Left lung (tissue), 10 donors: Measurements from ENCODE around the gene BCL6B. TPM values are rescaled to one million over a fixed set of nuclear protein-coding genes. Genes with fewer than 3 reads are reported as not detected.

Experiments used
- ATAC-seq: fragments of 200-7000 bp; cut with Tn5 transposase; one replicate; pipeline ENCODE4 v1.9.1; 2020; ENCODE audit warnings: moderate library complexity
- DNase-seq, 4 donors: peaks; one replicate each; pipeline ENCODE4 v3.0.0-alpha.2; 2013 to 2020
- H3K27ac ChIP-seq, 2 donors: fragments of 200-600 bp; sonication (generic) in 1 of 2; one replicate each; pipeline versions ENCODE4 v1.5.0 to v1.8.0; 2020 to 2021
- H3K27me3 ChIP-seq, 2 donors: fragments of 200-600 bp; sonication (generic) in 1 of 2; one replicate each; pipeline versions ENCODE4 v1.5.0 to v1.8.0; 2020 to 2021
- H3K36me3 ChIP-seq, 2 donors: fragments of 200-600 bp; sonication (generic) in 1 of 2; one replicate each; pipeline versions ENCODE4 v1.5.0 to v1.8.0; 2020 to 2021
- H3K4me1 ChIP-seq, 2 donors: fragments of 200-600 bp; one replicate each; pipeline ENCODE4 v1.8.0; 2021
- H3K4me3 ChIP-seq, 2 donors: fragments of 200-600 bp; sonication (generic) in 1 of 2; one replicate each; pipeline versions ENCODE4 v1.5.0 to v1.8.0; 2020 to 2021; ENCODE audit warnings: mild to moderate bottlenecking in 1 of 2
- H3K9me3 ChIP-seq, 2 donors: fragments of 200-600 bp; sonication (generic) in 1 of 2; one replicate each; pipeline versions ENCODE4 v1.5.0 to v1.8.0; 2020 to 2021
- CTCF ChIP-seq, 2 donors: fragments of 200-600 bp; sonication (generic) in 1 of 2; IDR thresholded peaks; one replicate each; pipeline versions ENCODE4 v1.5.0 to v1.8.0; 2021; ENCODE audit warnings: antibody characterized with exemption in 2 of 2
- intact Hi-C, 2 donors: fragments of 100-400 bp; cut with DNase I; formaldehyde crosslinking; loops; one replicate each; pipeline versions ENCODE4 v1.11.2 to v1.14.2; 2022
- polyA plus RNA-seq, 6 donors: library from polyadenylated mRNA; unstranded; fragments of 120-200 nt; gene quantifications; one replicate each; pipeline ENCODE4 v1.2.1, GENCODE V29; 2013; ENCODE audit not compliant: insufficient read length in 6 of 6
- total RNA-seq, 2 donors: library from RNA; stranded (reverse); fragmentation: NEBNext Ultra II Directional; extraction: Animal tissue kit (Norgen Biotek cat#: 25700); gene quantifications; one replicate each; pipeline ENCODE4 v1.2.1, GENCODE V29; 2021
- donor health status: DM: no; HTN: yes; CAD: no.
- donor health status: DM: no; HTN: no; CAD: no.

BCL6B gene
- total and polyA plus RNA-seq, 8 donors, result 13.3 to 45.9 (median 35.9) TPM

- Histone ChIP-seq H3K27me3 (no peaks in the 10 kb centered on the region), H3K36me3 (peaks cover 0 to 38% of the 10 kb centered on the region in 2 donors), H3K4me1 (peaks cover 13 to 52% of the 10 kb centered on the region in 2 donors), H3K9me3 (no peaks in the 10 kb centered on the region), H3K4me3 (peak overlapping the region in 1 of 2 donors; percentile 97), H3K27ac (no peak overlapping the region)
- ATAC-seq (no peak), DNase-seq (no peak)
- intact Hi-C loops, result loop anchor here in 1 of 2 donors (5.0 kb wide), 1 partner anchor 93 kb away; no protein-coding TSS in a partner anchor
- TF ChIP-seq CTCF (IDR thresholded peaks at IDR 0.05), result no peak
These were observed 12.3 kb upstream of the BCL6B start for GRCh38 chr17:7010523-7010922.

- peaks cover 0 to 36% of the 10 kb centered on the region in 2 donors for H3K36me3 ChIP-seq
- TF ChIP-seq CTCF (IDR thresholded peaks at IDR 0.05), result no peak
- H3K27ac ChIP-seq, result peak overlapping the region in 1 of 2 donors; percentile 99
- no peak for DNase-seq
- no peaks in the 10 kb centered on the region for H3K27me3 ChIP-seq
- ATAC-seq, result no peak
- intact Hi-C loops, result loop anchor here in 1 of 2 donors (5.0 kb wide), 1 partner anchor 94 kb away; no protein-coding TSS in a partner anchor
- peaks cover 13 to 61% of the 10 kb centered on the region in 2 donors for H3K4me1 ChIP-seq
- H3K4me3 ChIP-seq, result peak overlapping the region; percentile 82 to 97
- no peaks in the 10 kb centered on the region for H3K9me3 ChIP-seq
These were observed 11.4 kb upstream of the BCL6B start for GRCh38 chr17:7011415-7011814.

- peak overlapping the region; percentile 82 to 97 for H3K4me3 ChIP-seq
- no peaks in the 10 kb centered on the region for H3K9me3 ChIP-seq
- H3K27me3 ChIP-seq, result no peaks in the 10 kb centered on the region
- no peak for TF ChIP-seq CTCF (IDR thresholded peaks at IDR 0.05)
- no peak for DNase-seq
- peaks cover 13 to 66% of the 10 kb centered on the region in 2 donors for H3K4me1 ChIP-seq
- ATAC-seq, result no peak
- peaks cover 0 to 37% of the 10 kb centered on the region in 2 donors for H3K36me3 ChIP-seq
- H3K27ac ChIP-seq, result peak overlapping the region; percentile 98 to 99
- intact Hi-C loops, result loop anchor here in 1 of 2 donors (5.0 kb wide), 1 partner anchor 95 kb away; no protein-coding TSS in a partner anchor
These were observed 11.0 kb upstream of the BCL6B start for GRCh38 chr17:7011942-7012254.

GRCh38 chr17:7014261-7014994 is 8.4 kb upstream of the BCL6B start:
- DNase-seq (peak; percentile 95 to 100 (median 98)), ATAC-seq (peak; percentile 88)
- H3K4me1 ChIP-seq, result peaks cover 13 to 76% of the 10 kb centered on the region in 2 donors
- H3K27me3 ChIP-seq, result no peaks in the 10 kb centered on the region
- peaks cover 0 to 22% of the 10 kb centered on the region in 2 donors for H3K36me3 ChIP-seq
- no peaks in the 10 kb centered on the region for H3K9me3 ChIP-seq
- peak overlapping the region; percentile 98 to 99 for H3K27ac ChIP-seq
- intact Hi-C loops, result loop anchor here in 1 of 2 donors (5.0 kb wide), 1 partner anchor 97 kb away; no protein-coding TSS in a partner anchor
- TF ChIP-seq CTCF (IDR thresholded peaks at IDR 0.05), result peak; percentile 70 to 89
- peak overlapping the region; percentile 82 to 97 for H3K4me3 ChIP-seq
